ENCODE measurements around the gene DLL1. TPM values are rescaled to one million over a fixed set of nuclear protein-coding genes. Genes with fewer than 3 reads are reported as not detected.

The DLL1 gene
- total and polyA plus RNA-seq, 12 donors: 0.75 to 13.3 (median 7.7) TPM

DNA sequence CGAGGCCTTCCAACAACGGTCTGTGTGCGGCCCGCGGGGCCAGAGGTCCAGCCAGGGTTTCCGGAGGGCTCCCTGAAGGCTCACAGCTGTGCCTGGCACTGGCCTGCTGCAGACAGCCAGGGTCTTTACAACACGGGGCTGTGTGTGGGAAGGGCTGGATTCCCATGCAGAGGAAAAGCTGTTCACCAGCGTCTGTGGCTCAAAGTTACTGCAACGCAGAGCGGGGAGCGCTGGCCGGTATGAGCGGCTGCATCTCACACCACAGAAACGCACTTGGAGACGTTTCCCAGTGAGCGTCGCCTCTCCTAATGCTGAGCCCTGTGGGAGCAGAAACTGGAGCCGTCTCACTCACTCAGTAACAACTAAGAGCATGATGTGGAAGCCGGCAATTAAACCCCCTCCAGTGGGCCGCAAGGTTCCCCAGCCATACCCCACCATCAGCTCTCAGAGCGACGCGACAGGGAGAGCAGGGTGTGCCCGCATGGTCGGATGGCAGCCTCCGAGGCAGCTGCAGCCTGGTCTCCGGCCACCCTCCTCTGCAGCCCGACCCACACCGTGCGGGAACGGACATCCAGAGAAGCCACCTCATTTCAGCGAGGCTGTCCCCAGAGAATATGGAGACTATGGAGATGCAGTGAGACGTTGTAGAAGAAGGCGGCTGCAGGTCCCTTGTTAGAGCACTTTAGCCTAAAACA is 42.6 kb downstream of the DLL1 start:
- DNase-seq: no peak
- 64 to 72% (median 67%) methylated on average over 30 to 34 of the region's 34 CpGs for WGBS, 4 donors
- intact Hi-C loops (cut with DNase I): no loop called here

DNA sequence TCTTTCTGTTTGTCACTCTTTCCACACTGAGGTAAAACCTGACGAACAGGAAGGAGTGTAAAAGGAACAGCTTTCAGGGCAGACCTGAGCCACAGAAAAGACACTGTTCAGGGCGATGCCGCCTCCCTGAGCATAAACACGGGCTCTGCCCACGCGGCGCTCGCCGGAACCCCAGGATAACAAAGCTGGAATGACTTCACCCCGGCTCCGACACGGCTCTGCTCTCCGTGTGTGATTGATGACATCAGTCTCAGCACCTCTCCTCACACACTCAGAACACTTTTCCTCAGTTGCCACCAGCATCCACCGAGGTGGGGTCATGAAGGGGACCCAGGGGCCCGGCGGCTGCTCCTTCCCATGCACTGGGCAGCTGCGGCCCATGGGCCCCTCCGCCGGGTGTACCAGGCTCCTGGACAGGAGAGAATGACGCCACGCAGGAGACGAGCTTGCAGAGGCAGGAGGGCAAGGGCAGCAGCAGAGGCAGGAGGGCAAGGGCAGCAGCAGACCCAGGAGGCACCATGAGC is 43.6 kb downstream of the DLL1 start:
- H3K27ac ChIP-seq: no peak overlapping the region
- H3K4me3 ChIP-seq: no peak overlapping the region
- intact Hi-C loops (cut with DNase I): no loop called here
- no peaks in the 10 kb centered on the region for H3K9me3 ChIP-seq (replicated peaks in 1 of 3)
- TF ChIP-seq POLR2A (IDR thresholded peaks at IDR 0.05): no peak
- TF ChIP-seq, protein P1, sequence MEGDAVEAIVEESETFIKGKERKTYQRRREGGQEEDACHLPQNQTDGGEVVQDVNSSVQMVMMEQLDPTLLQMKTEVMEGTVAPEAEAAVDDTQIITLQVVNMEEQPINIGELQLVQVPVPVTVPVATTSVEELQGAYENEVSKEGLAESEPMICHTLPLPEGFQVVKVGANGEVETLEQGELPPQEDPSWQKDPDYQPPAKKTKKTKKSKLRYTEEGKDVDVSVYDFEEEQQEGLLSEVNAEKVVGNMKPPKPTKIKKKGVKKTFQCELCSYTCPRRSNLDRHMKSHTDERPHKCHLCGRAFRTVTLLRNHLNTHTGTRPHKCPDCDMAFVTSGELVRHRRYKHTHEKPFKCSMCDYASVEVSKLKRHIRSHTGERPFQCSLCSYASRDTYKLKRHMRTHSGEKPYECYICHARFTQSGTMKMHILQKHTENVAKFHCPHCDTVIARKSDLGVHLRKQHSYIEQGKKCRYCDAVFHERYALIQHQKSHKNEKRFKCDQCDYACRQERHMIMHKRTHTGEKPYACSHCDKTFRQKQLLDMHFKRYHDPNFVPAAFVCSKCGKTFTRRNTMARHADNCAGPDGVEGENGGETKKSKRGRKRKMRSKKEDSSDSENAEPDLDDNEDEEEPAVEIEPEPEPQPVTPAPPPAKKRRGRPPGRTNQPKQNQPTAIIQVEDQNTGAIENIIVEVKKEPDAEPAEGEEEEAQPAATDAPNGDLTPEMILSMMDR (IDR thresholded peaks at IDR 0.05): no peak
- no peaks in the 10 kb centered on the region for H3K4me1 ChIP-seq (replicated peaks in 1 of 2)
- H3K36me3 ChIP-seq (replicated peaks in 1 of 2): no peaks in the 10 kb centered on the region
- WGBS, 4 donors: 48 to 59% (median 53%) methylated on average over 12 to 22 of the region's 22 CpGs
- no peak for DNase-seq
- no peaks in the 10 kb centered on the region for H3K27me3 ChIP-seq

More for the DNA sequence above, 42.6 kb downstream of the DLL1 start:
- Histone ChIP-seq H3K4me3 (no peak overlapping the region), H3K4me1 (replicated peaks in 1 of 2) (no peaks in the 10 kb centered on the region), H3K36me3 (replicated peaks in 1 of 2) (no peaks in the 10 kb centered on the region), H3K27ac (no peak overlapping the region), H3K9me3 (replicated peaks in 1 of 3) (no peaks in the 10 kb centered on the region), H3K27me3 (no peaks in the 10 kb centered on the region)
- TF ChIP-seq, protein P1 (IDR thresholded peaks at IDR 0.05): no peak
- TF ChIP-seq POLR2A (IDR thresholded peaks at IDR 0.05): no peak

DNA sequence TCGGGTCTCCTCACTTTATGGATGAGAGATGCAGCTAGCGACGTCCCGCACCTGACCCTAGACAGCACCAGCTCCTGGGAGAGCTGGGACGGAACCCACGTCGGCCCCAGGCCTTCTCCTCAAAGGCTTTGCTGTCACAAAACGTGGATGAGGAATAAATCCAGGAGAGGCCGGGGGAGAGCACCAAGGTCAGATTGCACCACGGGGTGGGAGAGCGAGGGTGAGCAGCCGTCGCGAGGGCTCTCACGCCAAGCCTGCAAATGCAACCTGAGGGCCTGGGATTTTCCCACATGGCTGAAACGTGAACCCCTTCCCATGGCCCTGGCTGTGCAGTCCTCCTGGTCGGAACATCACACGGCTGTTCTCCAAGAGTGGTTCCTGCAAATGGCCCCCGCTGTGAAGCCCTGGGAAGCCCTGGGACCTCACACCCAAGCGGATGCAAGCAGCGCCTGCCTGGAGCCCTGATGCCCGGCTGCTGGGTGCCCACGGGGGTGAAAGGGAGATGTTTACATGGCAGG is 45.3 kb downstream of the DLL1 start:
- no peak overlapping the region for H3K4me3 ChIP-seq
- H3K27me3 ChIP-seq: no peaks in the 10 kb centered on the region
- no peaks in the 10 kb centered on the region for H3K4me1 ChIP-seq (replicated peaks in 1 of 2)
- no peaks in the 10 kb centered on the region for H3K36me3 ChIP-seq (replicated peaks in 1 of 2)
- no peak overlapping the region for H3K27ac ChIP-seq
- no peak for DNase-seq
- TF ChIP-seq POLR2A (IDR thresholded peaks at IDR 0.05): no peak
- TF ChIP-seq, protein P1 (IDR thresholded peaks at IDR 0.05): no peak
- intact Hi-C loops (cut with DNase I): no loop called here
- H3K9me3 ChIP-seq (replicated peaks in 1 of 3): no peaks in the 10 kb centered on the region
- WGBS, 4 donors: 65 to 83% (median 79%) methylated on average over 12 to 23 of the region's 23 CpGs

DNA sequence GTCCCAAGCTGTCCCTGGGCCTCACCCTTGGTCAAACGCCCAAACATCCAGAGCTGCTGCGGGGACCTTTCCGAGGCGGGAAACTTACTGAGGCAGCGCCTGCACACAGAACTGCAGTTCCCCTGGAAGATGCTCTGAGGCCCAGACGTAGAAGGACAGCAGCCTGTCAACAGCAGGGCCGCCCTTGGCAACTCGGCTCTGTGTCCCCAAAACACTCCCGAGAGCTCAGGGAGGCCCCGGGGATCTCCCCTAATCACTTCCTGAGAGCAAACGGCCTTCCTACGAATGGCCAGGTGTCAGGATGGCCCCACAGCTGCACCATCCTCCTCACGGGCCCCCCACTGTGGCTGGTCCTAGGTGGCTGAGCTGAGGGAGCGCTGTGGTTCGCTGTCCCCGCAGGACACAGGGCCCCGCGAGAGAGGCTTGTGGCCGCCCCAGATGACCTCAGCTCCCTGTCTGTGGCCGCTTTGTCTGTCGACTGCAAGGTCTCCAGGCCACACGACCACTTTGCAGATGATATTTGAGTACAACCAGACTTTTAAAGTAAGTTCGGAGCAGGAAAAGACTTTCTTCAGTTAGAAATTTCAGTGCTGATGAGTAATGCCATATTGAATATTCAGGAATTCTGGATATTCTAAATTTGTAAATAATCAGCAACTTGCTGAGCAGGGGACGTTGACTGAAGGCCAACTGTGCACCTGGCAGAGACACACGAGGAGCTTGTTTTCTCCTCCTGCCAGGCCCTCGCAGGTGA is 46.0 kb downstream of the DLL1 start:
- no peaks in the 10 kb centered on the region for H3K9me3 ChIP-seq (replicated peaks in 1 of 3)
- intact Hi-C loops (cut with DNase I): no loop called here
- WGBS, 4 donors: 68 to 80% (median 76%) methylated on average over 13 to 26 of the region's 26 CpGs
- no peak overlapping the region for H3K27ac ChIP-seq
- H3K4me3 ChIP-seq: no peak overlapping the region
- H3K4me1 ChIP-seq (replicated peaks in 1 of 2): no peaks in the 10 kb centered on the region
- TF ChIP-seq, protein P1 (IDR thresholded peaks at IDR 0.05): no peak
- no peak for TF ChIP-seq POLR2A (IDR thresholded peaks at IDR 0.05)
- no peak for DNase-seq
- no peaks in the 10 kb centered on the region for H3K36me3 ChIP-seq (replicated peaks in 1 of 2)
- H3K27me3 ChIP-seq: no peaks in the 10 kb centered on the region
